Fibroblast of mammary gland (primary cell): ENCODE data around the gene VGF.
A peak's percentile ranks its signal among the peaks of the same experiment; 100 is the strongest.

Experiments used
- DNase-seq: peaks from one replicate; pipeline ENCODE4 v3.0.0-alpha.2; 2010; ENCODE audit warnings: low read depth
- H3K4me3 ChIP-seq: 2 replicates; pipeline ENCODE4 v1.5.1; 2011; ENCODE audit warnings: low read depth, mild to moderate bottlenecking, low read length, moderate library complexity; ENCODE audit not compliant: control insufficient read depth
- CTCF ChIP-seq: conservative IDR thresholded peaks from 2 replicates; pipeline ENCODE4 v1.5.1; 2011; ENCODE audit warnings: low read depth, low read length, inconsistent platforms; ENCODE audit not compliant: control insufficient read depth, insufficient read depth

Gene VGF

GRCh38 chr7:101127460-101128039, 37.8 kb downstream of the VGF start:
- H3K4me3 ChIP-seq, result peak overlapping the region; percentile 99
- TF ChIP-seq CTCF, result no peak
- no peak for DNase-seq

GRCh38 chr7:101126651-101127459, 38.5 kb downstream of the VGF start, which contains the start of gene SERPINE1:
Gene SERPINE1, plus strand, starts transcription at chr7:101127104. Its CDS starts 1,290 bp downstream, at chr7:101128394.
- peak; percentile 100 for DNase-seq
- TF ChIP-seq CTCF, result peak; percentile 40
- peak within 1 kb of the TSS; percentile 99 for H3K4me3 ChIP-seq

GRCh38 chr7:101125989-101126650, 39.2 kb downstream of the VGF start:
- peak overlapping the region; percentile 99 for H3K4me3 ChIP-seq
- DNase-seq, result peak; percentile 85
- TF ChIP-seq CTCF, result no peak

GRCh38 chr7:101124376-101125056, 40.9 kb downstream of the VGF start:
- no peak overlapping the region for H3K4me3 ChIP-seq
- TF ChIP-seq CTCF, result no peak
- DNase-seq, result peak; percentile 80

GRCh38 chr7:101123703-101124068, 41.7 kb downstream of the VGF start:
- TF ChIP-seq CTCF, result no peak
- no peak for DNase-seq
- no peak overlapping the region for H3K4me3 ChIP-seq

GRCh38 chr7:101122933-101123702, 42.3 kb downstream of the VGF start:
- H3K4me3 ChIP-seq, result no peak overlapping the region
- no peak for DNase-seq
- TF ChIP-seq CTCF, result no peak
